VCaP (cell line): ENCODE data around the gene NOD2.

ENCODE experiments used
- H3K27ac ChIP-seq: fragments of 450-650 bp; 2 replicates; pipeline ENCODE4 v1.5.1; 2017
- TF ChIP-seq, protein P1 (sequence below): fragments of 450-650 bp; conservative IDR thresholded peaks from 2 replicates; pipeline ENCODE4 v1.5.1; 2017; ENCODE audit warnings: mild to moderate bottlenecking, moderate library complexity

NOD2 gene

DNA sequence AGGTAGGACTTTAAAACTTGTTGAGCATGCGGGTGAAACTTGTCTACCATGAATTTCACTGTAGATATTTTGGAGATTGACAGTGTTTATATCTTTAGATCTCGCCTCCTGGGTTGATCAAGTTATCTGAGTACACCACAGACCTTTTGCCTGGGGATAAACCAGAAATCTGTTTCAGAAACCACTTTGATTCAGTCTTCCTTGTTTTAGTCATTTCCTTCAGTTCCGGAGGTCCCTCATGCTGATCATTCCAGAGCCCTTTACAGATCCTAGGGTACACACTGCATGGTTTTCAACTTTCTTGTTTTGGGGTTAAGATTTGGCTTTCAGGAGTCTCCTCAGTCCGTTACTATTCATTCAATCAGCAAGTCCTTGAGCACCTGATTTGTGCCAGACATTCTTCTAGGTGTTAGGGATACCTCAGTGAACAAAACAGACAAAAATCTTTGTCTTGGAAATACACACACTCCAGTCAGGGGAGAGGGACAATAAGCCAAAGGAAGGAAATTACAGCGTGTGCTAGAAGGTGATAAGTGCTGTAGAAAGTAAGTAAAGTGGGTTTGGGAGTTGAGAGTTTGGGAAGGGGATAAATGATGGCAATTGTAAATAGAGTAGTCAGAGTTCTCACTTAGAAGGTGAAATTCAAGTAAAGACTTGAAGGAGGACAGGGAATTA lies 12.2 kb downstream of the NOD2 start:
- peak overlapping the region; percentile 49 for H3K27ac ChIP-seq
- TF ChIP-seq, protein P1, sequence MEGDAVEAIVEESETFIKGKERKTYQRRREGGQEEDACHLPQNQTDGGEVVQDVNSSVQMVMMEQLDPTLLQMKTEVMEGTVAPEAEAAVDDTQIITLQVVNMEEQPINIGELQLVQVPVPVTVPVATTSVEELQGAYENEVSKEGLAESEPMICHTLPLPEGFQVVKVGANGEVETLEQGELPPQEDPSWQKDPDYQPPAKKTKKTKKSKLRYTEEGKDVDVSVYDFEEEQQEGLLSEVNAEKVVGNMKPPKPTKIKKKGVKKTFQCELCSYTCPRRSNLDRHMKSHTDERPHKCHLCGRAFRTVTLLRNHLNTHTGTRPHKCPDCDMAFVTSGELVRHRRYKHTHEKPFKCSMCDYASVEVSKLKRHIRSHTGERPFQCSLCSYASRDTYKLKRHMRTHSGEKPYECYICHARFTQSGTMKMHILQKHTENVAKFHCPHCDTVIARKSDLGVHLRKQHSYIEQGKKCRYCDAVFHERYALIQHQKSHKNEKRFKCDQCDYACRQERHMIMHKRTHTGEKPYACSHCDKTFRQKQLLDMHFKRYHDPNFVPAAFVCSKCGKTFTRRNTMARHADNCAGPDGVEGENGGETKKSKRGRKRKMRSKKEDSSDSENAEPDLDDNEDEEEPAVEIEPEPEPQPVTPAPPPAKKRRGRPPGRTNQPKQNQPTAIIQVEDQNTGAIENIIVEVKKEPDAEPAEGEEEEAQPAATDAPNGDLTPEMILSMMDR = no peak

DNA sequence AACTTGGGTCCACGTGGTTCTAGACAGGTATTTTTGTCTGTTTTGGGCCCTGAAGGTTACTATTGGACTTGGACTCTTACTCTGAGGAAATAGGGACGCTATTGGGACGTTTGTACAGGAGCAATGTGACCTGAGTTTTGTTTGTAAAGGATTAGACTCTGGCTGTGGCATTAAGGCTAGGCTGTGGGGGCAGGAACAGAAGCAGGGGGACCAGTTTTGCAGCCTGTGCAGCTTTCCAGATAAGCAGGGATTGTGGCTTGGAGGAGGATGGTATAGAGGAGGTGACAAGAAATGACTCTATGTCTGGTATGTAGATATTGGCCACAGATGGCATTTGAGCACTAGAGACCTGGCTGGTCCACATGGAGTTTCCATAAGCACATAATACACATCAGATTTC lies 12.8 kb downstream of the NOD2 start:
- TF ChIP-seq, protein P1 = no peak
- peak overlapping the region; percentile 49 for H3K27ac ChIP-seq

DNA sequence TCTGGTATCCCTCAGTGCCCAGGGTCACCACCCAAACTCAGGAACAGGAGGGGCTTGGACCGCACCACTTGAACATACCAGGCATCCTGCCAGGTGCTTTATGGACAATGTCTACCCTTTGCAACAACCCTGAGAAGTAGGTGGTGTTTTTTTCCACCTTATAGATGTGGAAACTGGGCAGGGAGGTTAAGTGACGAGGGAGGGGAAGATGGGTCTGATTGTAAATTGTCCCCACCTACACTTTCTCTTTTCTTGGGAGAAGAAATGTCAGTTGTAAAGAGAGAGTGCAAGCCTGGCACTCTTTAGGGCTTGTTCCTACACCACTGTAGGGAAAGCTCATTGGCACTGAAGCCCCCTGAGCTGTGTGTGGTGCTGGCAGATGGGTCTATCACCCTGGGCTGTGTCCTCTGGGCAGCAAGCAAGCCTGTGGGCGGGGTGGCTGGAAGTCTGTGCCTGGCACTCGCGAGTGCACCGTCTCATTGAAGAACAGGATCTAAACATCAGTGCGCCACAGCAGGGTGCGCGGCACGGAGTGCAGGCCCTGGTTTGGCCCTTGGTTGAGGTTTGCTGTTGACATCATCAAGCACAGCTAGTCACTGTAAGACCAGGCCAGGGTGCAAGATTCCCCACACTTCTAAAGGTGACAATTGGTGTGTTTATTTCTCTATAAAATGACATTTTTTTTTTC lies 15.1 kb downstream of the NOD2 start:
- TF ChIP-seq, protein P1 = no peak
- no peak overlapping the region for H3K27ac ChIP-seq

DNA sequence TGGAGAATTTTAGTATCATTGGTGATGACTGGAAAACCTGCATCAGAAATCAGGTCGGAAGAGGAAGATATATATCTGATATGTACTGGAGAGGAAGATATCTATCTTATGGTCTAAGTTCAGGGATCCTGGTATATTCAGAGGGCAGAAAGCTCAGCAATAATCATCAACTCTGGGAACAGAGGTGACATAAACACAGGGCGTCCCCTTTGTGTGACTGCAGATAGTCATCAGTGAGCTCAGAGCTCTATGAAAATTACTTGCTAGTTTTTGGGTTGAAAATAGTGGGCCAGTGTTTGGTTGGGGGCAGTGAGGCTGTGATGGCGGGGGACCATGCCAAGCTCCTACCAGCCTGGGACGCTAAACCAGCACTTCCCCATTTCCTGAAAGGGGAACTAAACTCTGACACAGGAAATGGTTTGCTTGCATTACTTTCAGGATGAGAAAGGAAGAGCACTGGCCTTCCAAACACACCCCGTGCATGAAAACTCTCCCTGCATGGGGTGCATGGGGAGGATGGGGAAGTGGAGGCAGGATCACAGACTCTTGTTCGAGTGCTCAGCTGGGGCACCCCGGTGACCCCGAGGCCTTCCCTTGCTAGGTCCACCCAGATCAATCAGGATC lies 15.8 kb downstream of the NOD2 start:
- no peak overlapping the region for H3K27ac ChIP-seq
- TF ChIP-seq, protein P1 = no peak

DNA sequence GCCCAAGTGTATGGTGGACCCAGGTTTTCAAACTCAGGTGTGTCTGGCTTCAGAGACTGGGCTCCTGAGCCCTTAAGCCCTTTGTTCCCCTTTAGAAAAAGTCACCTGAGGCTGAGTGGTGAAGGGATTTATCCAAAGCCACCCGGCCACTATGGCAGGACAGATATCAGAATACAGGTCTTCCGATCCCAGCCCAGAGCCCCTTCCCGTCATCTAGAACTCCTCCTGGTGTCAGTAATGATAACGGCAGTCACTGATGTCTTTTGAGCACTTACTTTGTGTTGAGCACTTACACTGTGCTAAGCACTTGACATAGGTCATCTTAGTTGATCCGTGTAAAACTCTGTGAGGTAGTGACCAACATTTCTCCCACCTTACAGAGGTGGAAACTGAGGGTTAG lies 16.6 kb downstream of the NOD2 start:
- TF ChIP-seq, protein P1 = no peak
- no peak overlapping the region for H3K27ac ChIP-seq

DNA sequence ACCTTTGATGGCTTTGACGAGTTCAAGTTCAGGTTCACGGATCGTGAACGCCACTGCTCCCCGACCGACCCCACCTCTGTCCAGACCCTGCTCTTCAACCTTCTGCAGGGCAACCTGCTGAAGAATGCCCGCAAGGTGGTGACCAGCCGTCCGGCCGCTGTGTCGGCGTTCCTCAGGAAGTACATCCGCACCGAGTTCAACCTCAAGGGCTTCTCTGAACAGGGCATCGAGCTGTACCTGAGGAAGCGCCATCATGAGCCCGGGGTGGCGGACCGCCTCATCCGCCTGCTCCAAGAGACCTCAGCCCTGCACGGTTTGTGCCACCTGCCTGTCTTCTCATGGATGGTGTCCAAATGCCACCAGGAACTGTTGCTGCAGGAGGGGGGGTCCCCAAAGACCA lies 17.6 kb downstream of the NOD2 start:
- no peak overlapping the region for H3K27ac ChIP-seq
- TF ChIP-seq, protein P1 = no peak

DNA sequence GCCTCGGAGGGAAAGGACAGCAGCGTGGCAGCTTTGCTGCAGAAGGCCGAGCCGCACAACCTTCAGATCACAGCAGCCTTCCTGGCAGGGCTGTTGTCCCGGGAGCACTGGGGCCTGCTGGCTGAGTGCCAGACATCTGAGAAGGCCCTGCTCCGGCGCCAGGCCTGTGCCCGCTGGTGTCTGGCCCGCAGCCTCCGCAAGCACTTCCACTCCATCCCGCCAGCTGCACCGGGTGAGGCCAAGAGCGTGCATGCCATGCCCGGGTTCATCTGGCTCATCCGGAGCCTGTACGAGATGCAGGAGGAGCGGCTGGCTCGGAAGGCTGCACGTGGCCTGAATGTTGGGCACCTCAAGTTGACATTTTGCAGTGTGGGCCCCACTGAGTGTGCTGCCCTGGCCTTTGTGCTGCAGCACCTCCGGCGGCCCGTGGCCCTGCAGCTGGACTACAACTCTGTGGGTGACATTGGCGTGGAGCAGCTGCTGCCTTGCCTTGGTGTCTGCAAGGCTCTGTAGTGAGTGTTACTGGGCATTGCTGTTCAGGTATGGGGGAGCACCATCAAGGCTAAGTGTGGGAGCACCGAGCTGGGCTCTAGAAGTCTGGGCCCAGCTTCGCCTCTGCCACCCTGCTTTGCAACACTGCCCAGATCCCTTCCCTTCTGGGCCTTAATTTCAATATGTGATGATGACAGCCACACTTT lies 18.6 kb downstream of the NOD2 start:
- H3K27ac ChIP-seq = no peak overlapping the region
- TF ChIP-seq, protein P1 = no peak
